Karpas-422 (cell line): ENCODE results near the gene FPGS. TPM values are rescaled to one million over a fixed set of nuclear protein-coding genes. Genes with fewer than 3 reads are reported as not detected.

Experiments
- DNase-seq: peaks from one replicate; pipeline ENCODE4 v3.0.0-alpha.2; 2015
- H2AFZ ChIP-seq: fragments of 200-600 bp; sonication (generic); 2 replicates; pipeline ENCODE4 v1.6.1; 2014; ENCODE audit warnings: antibody characterized with exemption, low read length, mixed read lengths
- H3K27ac ChIP-seq: fragments of 200-600 bp; sonication (generic); 2 replicates; pipeline ENCODE4 v1.5.1; 2014; ENCODE audit warnings: mild to moderate bottlenecking, low read length, moderate library complexity
- H3K27me3 ChIP-seq: fragments of 200-600 bp; sonication (generic); 2 replicates; pipeline ENCODE4 v1.6.1; 2014; ENCODE audit warnings: low read length, mixed read lengths
- H3K36me3 ChIP-seq: fragments of 200-600 bp; sonication (generic); 2 replicates; pipeline ENCODE4 v1.6.1; 2014; ENCODE audit warnings: low read length, mixed read lengths; ENCODE audit not compliant: insufficient read depth
- H3K4me1 ChIP-seq: fragments of 200-600 bp; sonication (generic); 2 replicates; pipeline ENCODE4 v1.6.1; 2014; ENCODE audit warnings: mild to moderate bottlenecking, low read length, mixed read lengths
- H3K4me2 ChIP-seq: fragments of 200-600 bp; sonication (generic); 2 replicates; pipeline ENCODE4 v1.6.1; 2014; ENCODE audit warnings: low read length, low read depth, mild to moderate bottlenecking; ENCODE audit not compliant: poor library complexity, severe bottlenecking
- H3K4me3 ChIP-seq: fragments of 200-600 bp; sonication (generic); 2 replicates; pipeline ENCODE4 v1.5.1; 2014; ENCODE audit warnings: mild to moderate bottlenecking, antibody characterized with exemption, low read length, mixed read lengths
- H3K79me2 ChIP-seq: fragments of 200-600 bp; sonication (generic); 2 replicates; pipeline ENCODE4 v1.6.1; 2014; ENCODE audit warnings: mild to moderate bottlenecking, low read length, mixed read lengths
- H3K9ac ChIP-seq: fragments of 200-600 bp; sonication (generic); 2 replicates; pipeline ENCODE4 v1.6.0; 2014; ENCODE audit warnings: low read length
- H3K9me2 ChIP-seq: fragments of 200-600 bp; sonication (generic), shearing (Covaris generic); replicated peaks from 2 replicates; pipeline ENCODE4 v1.6.0; 2014; ENCODE audit warnings: mild to moderate bottlenecking, low read length, moderate library complexity; ENCODE audit not compliant: insufficient read depth
- H3K9me3 ChIP-seq: fragments of 300-700, 200-600 bp; sonication (generic); 2 replicates; pipeline ENCODE4 v1.6.1; 2014; ENCODE audit warnings: low read length, mixed read lengths
- H4K20me1 ChIP-seq: fragments of 200-600 bp; sonication (generic); 2 replicates; pipeline ENCODE4 v1.6.1; 2014; ENCODE audit warnings: mild to moderate bottlenecking, antibody characterized with exemption, low read length, low read depth; ENCODE audit not compliant: insufficient read depth
- total RNA-seq: library from RNA; depleted of rRNA; stranded (reverse); fragments of >200 nt; shearing (Covaris generic); gene quantifications from 2 replicates; pipeline ENCODE4 v1.2.3, GENCODE V29; 2014; ENCODE audit warnings: low replicate concordance

Gene FPGS
- total RNA-seq, 1 experiment from 2014 or later = 41.9 TPM

DNA sequence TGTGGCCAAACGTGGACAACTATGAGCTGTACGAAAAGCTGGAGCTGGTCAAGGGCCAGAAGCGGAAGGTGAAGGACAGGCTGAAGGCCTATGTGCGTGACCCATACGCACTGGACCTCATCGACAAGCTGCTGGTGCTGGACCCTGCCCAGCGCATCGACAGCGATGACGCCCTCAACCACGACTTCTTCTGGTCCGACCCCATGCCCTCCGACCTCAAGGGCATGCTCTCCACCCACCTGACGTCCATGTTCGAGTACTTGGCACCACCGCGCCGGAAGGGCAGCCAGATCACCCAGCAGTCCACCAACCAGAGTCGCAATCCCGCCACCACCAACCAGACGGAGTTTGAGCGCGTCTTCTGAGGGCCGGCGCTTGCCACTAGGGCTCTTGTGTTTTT, 13.5 kb upstream of the FPGS start:
- no peak overlapping the region for H3K4me3 ChIP-seq
- no peak overlapping the region for H2AFZ ChIP-seq
- H3K9me2 ChIP-seq = no peaks in the 10 kb centered on the region
- H3K4me1 ChIP-seq = peaks cover 11% of the 10 kb centered on the region
- H3K4me2 ChIP-seq = no peak overlapping the region
- peaks cover 22% of the 10 kb centered on the region for H3K79me2 ChIP-seq
- no peaks in the 10 kb centered on the region for H3K9me3 ChIP-seq
- DNase-seq = no peak
- H3K27ac ChIP-seq = no peak overlapping the region
- H3K9ac ChIP-seq = no peak overlapping the region
- H3K36me3 ChIP-seq = peaks cover 35% of the 10 kb centered on the region
- H3K27me3 ChIP-seq = no peaks in the 10 kb centered on the region
- H4K20me1 ChIP-seq = peaks cover 47% of the 10 kb centered on the region

DNA sequence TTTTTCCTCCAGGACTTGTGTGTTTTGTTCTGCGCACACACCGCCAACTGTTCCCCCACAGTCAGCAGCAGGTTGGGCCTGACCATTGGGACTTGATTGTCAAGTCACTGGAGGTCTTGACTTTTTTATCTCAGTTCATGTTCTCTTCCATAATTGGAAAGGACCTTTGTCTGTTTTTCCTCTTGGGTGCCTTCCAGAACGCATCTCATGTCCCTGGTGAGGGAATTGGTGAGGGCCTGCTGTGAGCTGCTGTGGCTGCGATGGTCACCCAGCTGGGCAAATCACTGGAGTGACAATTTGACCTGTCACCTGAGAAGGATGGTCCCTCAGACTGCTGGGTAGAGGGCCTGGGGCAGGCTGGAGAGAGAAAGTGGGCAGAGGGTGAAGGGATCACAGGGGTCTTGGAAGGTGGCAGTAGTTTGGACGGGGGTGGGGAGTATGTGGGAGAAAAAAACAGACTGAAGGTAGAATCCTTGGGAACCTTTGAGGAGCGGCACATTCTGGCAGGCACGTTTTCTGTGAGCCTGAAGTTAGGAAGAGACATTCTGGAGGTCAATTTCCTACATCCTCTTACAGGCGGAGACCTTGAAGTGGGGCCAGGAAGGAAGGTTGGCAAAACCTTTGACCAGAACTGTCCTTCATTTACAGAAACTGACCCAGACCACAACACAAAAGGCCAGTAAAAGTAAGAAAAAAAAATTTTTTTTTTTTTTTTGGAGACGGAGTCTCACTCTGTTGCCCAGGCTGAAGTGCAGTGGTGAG, 12.4 kb upstream of the FPGS start:
- Histone ChIP-seq H3K27ac (no peak overlapping the region), H3K27me3 (no peaks in the 10 kb centered on the region), H3K9me2 (no peaks in the 10 kb centered on the region), H3K4me2 (no peak overlapping the region), H3K9me3 (no peaks in the 10 kb centered on the region), H3K4me3 (no peak overlapping the region), H3K4me1 (peaks cover 8% of the 10 kb centered on the region), H3K9ac (no peak overlapping the region), H2AFZ (no peak overlapping the region), H3K79me2 (peaks cover 22% of the 10 kb centered on the region), H4K20me1 (peaks cover 47% of the 10 kb centered on the region), H3K36me3 (peaks cover 35% of the 10 kb centered on the region)
- no peak for DNase-seq

DNA sequence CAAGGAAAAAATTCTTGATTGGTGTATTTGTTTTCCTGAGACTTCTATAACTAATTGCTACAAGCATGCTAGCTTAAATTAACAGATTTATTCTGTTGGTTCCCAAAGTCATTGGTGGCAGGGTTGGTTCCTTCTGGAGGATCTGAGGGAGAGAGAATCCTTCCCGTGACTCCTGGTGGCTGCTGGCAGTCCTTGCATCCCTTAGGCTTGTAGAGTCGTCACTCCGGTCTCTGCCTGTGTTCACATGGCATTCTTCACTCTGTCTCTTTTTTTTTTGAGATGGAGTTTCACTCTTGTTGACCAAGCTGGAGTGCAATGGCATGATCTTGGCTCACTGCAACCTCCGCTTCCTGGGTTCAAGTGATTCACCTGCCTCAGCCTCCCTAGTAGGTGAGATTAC, 11.6 kb upstream of the FPGS start:
- Histone ChIP-seq H3K4me2 (no peak overlapping the region), H3K36me3 (peaks cover 35% of the 10 kb centered on the region), H3K9me3 (no peaks in the 10 kb centered on the region), H3K27ac (no peak overlapping the region), H3K4me3 (no peak overlapping the region), H3K9ac (no peak overlapping the region), H3K4me1 (peaks cover 8% of the 10 kb centered on the region), H3K27me3 (no peaks in the 10 kb centered on the region), H3K79me2 (peaks cover 20% of the 10 kb centered on the region), H2AFZ (no peak overlapping the region), H4K20me1 (peaks cover 45% of the 10 kb centered on the region), H3K9me2 (no peaks in the 10 kb centered on the region)
- no peak for DNase-seq

DNA sequence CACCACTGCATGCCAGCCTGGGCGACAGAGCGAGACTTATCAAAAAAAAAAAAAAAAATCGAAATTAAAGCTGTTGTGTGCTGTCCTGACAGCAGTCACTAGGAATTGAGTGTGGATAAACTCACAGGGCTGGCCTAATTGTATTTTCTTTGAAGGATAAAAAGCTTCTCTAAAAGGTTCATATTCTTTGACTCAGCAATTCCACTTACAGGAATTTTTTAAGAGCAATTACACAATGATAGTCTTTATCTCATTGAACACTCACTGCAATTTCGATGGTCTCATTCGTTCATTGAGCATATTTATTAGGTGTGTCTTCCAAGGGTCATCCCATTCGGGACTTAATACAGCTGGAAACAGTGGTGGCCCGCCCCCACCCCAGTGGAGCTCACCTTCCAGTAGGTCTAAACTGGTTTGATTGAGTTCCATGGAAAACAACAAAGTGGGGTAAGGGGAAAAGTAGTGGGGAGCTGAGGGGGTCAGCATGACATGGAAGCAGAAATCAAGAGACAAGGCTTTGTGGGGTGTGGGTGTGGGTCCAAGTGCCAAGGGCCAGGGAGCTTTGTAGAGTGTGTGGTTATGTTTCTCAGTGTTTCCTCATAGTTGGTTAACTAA, 10.2 kb upstream of the FPGS start:
- Histone ChIP-seq H3K36me3 (peaks cover 28% of the 10 kb centered on the region), H3K4me2 (no peak overlapping the region), H3K27ac (no peak overlapping the region), H3K4me3 (no peak overlapping the region), H3K27me3 (no peaks in the 10 kb centered on the region), H3K4me1 (peaks cover under 1% of the 10 kb centered on the region; the same call in 1 of the 2 replicates), H2AFZ (no peak overlapping the region), H3K9me2 (no peaks in the 10 kb centered on the region), H4K20me1 (peaks cover 34% of the 10 kb centered on the region), H3K9ac (no peak overlapping the region), H3K79me2 (peaks cover 6% of the 10 kb centered on the region), H3K9me3 (no peaks in the 10 kb centered on the region)
- DNase-seq = no peak

DNA sequence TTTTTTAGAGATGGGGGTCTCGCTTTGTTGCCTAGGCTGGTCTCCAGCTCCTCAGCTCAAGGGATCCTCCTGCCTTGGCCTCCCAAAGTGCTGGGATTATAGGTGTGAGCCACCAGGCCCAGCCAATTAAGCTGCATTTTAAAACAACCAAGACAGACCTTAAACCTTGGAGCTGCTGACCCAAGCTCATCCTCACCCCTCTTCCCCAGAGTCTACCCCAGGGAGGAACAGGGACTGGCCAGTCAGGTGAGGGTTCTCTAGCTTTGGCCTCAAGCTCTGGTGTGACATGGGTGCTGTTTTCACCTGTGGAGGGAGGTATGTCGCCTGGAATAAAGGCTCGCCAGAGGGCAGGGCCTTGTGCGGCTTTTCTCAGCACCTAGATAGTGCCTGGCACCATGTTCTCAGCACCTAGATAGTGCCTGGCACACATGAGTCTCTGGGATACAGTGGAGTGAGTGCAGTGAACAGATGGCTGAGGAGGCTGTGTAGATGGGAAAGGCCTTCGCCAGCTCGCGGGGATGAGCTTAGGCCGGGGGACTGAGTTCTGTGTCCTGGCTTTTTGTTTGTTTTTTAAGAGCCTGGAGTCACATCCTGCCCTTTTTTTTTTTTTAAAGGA, 9.5 kb upstream of the FPGS start:
- H3K9me2 ChIP-seq = no peaks in the 10 kb centered on the region
- no peak for DNase-seq
- H2AFZ ChIP-seq = no peak overlapping the region
- H3K4me2 ChIP-seq = no peak overlapping the region
- H3K27me3 ChIP-seq = no peaks in the 10 kb centered on the region
- H3K4me1 ChIP-seq = no peaks in the 10 kb centered on the region
- no peaks in the 10 kb centered on the region; the same call in 1 of the 2 replicates for H3K79me2 ChIP-seq
- no peak overlapping the region for H3K4me3 ChIP-seq
- H3K9ac ChIP-seq = no peak overlapping the region
- peaks cover 21% of the 10 kb centered on the region for H3K36me3 ChIP-seq
- H4K20me1 ChIP-seq = peaks cover 28% of the 10 kb centered on the region; the same call in 1 of the 2 replicates
- no peak overlapping the region for H3K27ac ChIP-seq
- H3K9me3 ChIP-seq = no peaks in the 10 kb centered on the region

DNA sequence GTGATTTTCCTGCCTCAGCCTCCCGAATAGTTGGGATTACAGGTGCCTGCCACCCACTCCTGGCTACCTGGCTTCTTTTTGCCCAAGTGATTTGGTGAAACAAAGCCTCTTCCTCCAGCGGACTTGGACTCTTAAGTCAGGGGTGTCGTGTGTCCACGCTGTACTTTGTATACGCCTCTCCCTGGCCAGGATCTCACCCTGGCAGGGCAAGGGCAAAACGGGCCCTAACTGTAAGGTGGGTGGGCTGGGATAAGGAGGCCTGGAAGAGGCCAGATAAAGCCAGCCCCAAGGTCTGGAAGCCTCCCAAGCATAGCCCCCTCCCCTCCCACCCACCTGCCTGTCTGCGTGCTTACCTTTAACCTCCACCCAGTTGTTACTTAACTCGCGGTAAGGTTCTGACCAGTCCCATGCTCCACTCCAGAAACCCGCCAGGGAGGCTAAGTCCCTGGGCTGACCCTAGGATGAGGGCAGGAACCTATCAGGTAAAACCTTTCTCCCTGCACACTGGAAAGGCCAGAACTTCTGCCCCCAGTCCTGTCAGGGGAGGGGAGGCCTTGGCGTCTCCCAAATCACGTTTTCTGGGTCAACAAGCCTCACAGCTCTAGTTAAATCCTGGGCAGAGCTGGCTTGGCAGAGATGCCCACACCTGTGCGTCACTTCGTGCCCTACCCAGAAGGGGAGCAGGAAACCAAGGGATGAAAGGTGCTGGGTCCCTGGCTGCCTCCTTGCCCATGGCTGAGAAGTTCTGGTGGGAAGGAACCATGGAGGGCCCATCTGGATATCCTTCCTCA, 8.5 kb upstream of the FPGS start:
- H2AFZ ChIP-seq = no peak overlapping the region
- H3K27ac ChIP-seq = no peak overlapping the region
- no peaks in the 10 kb centered on the region for H3K4me1 ChIP-seq
- no peak overlapping the region for H3K9ac ChIP-seq
- DNase-seq = no peak
- peaks cover 14% of the 10 kb centered on the region for H3K36me3 ChIP-seq
- H3K4me2 ChIP-seq = no peak overlapping the region
- H3K4me3 ChIP-seq = no peak overlapping the region
- peaks cover 18% of the 10 kb centered on the region; the same call in 1 of the 2 replicates for H4K20me1 ChIP-seq
- no peaks in the 10 kb centered on the region for H3K9me2 ChIP-seq
- H3K79me2 ChIP-seq = no peaks in the 10 kb centered on the region
- no peaks in the 10 kb centered on the region for H3K9me3 ChIP-seq
- H3K27me3 ChIP-seq = no peaks in the 10 kb centered on the region

DNA sequence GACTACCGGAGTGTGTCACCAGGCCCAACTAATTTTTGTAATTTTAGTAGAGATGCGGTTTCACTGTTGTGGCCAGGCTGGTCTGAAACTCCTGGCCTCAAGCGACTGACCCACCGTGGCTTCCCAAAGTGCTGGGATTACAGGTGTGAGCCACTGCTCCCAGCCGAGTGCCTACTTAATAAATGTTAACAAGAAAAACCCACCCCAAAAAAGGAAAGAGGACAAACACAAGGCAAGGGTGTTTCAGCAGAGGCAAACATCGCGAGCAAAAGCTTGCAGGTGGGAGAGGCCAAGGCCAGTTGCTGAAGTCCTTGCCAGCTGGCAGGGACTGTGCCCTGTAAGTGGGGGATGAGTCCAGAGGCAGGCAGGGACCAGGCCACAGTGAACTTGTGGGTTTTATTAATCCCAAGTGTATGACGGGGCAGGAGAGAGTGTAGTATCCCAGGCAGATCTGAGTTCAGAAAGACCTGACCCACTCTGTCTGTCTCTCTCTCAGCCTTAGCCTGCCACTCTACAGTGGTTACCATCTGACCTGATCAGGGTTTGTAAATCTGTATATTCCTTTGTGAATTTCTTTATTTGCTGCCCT, 6.4 kb upstream of the FPGS start:
- no peaks in the 10 kb centered on the region for H3K79me2 ChIP-seq
- no peak overlapping the region for H3K9ac ChIP-seq
- H3K4me1 ChIP-seq = no peaks in the 10 kb centered on the region
- no peak overlapping the region for H2AFZ ChIP-seq
- no peak overlapping the region for H3K4me3 ChIP-seq
- H3K9me2 ChIP-seq = no peaks in the 10 kb centered on the region
- H3K4me2 ChIP-seq = no peak overlapping the region
- H3K27ac ChIP-seq = no peak overlapping the region
- no peaks in the 10 kb centered on the region for H3K27me3 ChIP-seq
- H3K36me3 ChIP-seq = peaks cover 5% of the 10 kb centered on the region; the same call in 1 of the 2 replicates
- 0 out of 2 replicates have a peak, but pooled peaks cover 10% of the 10 kb centered on the region for H4K20me1 ChIP-seq
- peak; percentile 50 for DNase-seq
- no peaks in the 10 kb centered on the region for H3K9me3 ChIP-seq
